Esophagus mucosa (tissue), 1 donor: ENCODE data around the gene EEF1E1. TPM values are rescaled to one million over a fixed set of nuclear protein-coding genes. Genes with fewer than 3 reads are reported as not detected.
"Not testable (repeated sequence)": the region's sequence is repeated elsewhere in the genome, so short reads cannot be mapped to it uniquely, and the experiment has no call there.

Experiments
- ATAC-seq: fragments of 200-7000 bp; cut with Tn5 transposase; one replicate; pipeline ENCODE4 v1.9.1; 2020
- total RNA-seq: library from RNA; stranded (reverse); gene quantifications from one replicate; pipeline ENCODE4 v1.2.4, GENCODE V29; 2023
- donor health status: DM: yes; HTN: yes; CAD: no.

The EEF1E1 gene
- total RNA-seq, 1 donor from 2014 or later = 21.4 TPM

DNA sequence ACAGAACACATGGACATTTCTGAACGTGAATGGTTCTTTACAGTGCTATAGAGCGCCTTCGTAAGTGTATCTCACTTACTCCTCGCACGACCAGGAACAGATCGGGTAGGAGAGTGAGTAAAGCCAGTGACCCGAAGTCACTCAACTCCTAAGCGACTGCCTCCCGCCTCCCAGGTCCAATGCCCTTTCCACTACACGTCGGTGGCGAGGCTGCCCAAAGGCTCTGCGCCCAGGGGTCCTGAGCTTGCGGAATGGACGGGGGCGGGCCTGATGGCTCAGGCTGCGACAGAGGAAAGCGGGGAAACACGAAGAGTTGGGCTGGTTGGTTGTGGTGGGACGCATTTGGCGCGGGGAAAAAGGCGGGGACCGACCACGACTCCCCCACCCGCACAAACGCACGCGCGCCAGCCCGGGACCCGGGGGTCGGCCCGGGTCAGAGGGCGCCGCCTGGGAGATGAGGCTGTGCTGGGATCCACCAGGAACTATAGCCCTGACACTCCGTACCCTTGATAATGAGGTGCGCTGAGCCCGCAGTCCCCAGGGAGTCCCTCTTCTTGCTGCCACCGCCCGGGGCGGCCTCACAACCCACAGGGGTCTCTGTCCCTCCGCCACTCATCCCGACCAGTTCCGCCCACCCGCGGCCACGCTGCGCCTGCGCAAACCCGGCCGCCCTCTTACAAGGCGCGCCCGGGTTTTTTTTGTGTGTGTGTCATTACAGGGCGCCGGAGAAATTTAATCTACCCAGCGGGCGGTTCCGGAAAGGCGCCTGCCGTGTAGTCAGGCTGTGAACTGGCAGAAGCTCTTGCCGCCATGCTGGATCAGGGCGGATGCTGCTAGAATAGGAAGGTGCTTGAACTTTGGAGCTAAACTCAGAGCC, 38.3 kb downstream of the EEF1E1 start, which contains the start of gene BLOC1S5:
BLOC1S5 (minus strand) TSS at position 629 of the 877 bp plus-strand sequence; CDS start at position 616, 13 bp downstream.
- peak; percentile 97 for ATAC-seq

DNA sequence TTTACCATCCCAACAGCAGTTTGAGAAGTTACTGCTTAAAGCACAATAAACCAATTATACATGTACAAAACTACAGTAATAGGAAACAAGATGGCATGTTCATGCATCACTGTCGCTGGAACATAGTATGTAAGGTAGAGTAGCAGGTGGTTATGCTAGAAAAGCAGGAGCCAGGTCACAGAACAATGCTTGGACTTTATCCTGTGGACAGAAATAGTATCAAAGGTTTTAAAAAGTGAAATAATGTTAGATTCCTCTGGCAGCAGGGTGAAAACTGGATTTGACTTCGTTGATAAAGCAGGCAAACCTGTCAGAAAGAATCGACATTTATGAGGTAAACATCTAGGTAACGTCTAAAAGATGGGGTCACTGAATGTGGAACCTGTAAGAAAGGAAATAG, 40.6 kb downstream of the EEF1E1 start:
- ATAC-seq = no peak

DNA sequence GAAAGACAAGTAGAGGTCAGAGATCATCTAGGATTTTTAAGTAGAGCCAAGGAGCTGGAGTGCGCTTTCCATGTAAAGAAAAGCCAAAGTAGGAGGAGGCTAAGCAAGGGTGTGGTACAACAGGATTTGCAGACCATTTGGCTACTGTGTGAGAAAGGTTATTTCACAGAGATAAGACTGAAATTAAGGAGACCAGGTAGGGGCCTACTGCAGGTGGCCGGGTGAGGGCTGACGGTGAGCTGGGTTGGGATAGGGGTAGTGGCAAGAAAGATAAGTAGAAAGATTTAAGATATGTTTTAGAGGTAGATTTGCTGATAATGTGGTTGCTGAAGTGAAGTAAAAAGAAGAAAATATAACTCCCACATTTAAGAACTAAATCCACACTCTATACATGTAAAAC, 42.0 kb downstream of the EEF1E1 start:
- no peak for ATAC-seq

DNA sequence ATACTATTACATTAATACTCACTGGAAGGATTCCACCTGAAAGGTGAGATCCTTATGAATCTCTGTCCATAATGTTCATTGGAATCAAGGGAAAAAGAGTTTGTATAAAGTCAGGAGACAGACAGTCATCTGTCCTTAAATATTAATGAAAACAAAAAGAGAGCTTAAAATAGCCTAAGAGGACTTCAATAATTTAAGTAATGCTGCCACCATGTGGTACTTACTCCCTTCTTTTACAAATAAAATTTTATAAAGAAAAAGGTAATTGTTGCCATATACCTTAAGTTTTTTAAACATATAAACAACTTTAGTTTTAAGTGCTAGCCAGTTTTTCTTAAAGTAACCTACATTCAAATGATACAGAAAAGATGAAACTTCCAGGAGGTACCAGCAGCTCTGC, 43.2 kb downstream of the EEF1E1 start:
- ATAC-seq = no peak

DNA sequence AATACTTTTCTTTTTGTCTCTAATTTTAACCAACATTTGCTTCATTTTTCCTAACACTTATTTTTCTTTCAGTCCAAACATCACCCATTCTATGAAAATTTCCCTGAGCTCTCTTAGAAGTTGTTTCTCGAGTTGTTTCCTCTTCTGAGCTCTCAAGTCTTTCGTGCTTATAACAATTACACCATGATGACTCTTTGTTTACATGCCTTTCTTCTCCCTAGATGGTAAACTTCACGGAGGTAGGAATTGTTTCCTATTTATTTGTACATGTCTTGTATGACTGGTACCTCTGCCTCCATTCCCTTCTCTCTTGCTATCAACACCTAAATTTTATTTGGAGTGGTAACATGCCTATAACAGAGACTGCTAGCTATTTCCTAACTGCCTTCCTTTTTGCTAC, 44.6 kb downstream of the EEF1E1 start:
- ATAC-seq = no peak

DNA sequence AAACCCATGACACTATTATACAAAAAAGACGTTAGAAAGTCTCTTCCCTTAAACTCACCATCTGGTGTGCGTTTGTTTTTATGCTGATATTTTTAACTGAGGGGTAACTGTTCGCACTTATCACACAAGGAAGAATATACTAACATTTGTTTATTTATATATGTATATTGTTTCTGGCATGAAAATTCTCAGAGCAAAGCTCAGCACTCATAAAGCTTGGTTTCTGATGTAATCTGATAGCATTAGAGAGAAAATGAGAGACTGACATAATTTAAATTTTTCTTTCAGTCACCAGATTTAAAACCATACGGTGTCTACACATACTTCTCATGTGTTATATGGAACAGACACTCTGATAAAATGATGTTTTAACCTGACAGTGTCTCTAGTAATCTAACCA, 45.1 kb downstream of the EEF1E1 start:
- ATAC-seq = no peak

DNA sequence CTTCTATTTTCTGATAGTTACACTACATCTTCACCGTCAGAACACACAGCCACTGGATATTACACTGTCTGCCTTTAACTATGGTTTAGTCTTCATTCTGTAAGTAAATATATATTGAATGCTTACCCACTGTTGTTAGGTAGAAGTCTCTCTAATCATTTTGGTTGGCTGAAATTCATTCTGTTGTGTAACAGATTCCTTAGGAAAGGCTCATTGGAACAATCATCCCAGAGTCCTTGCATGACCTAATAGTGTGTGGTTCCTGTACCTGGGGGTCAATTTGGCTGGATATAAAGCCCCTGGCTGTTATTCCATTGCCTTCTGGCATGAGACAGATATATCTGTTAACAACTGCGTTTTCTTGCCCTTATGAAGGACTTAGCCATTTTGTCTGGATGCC, 48.1 kb downstream of the EEF1E1 start:
- no peak for ATAC-seq

- ATAC-seq = no peak
Measured at GRCh38 chr6:8047541-8048292, 54.6 kb downstream of the EEF1E1 start.

GRCh38 chr6:8045769-8046168, 56.6 kb downstream of the EEF1E1 start:
- ATAC-seq = not testable (repeated sequence)

DNA sequence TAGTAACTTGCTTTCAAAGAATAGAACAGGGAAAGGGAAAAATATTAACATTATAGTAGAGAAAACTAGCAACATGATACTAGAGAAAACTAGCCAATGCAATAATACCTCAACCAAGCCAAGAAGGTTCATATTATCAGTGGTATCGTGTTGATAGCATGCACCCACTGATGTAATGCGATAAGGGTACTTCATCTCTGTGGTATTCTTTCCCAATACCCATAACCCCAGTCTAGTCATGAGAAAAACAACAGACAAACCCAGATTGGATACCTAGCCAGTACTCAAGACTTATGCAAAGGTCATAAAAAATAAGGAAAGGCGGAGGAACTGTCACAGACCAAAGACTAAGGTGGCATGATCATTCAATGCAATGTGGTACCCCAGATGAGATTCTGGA, 59.1 kb downstream of the EEF1E1 start:
- ATAC-seq = no peak

GRCh38 chr6:8041913-8042583, 60.3 kb downstream of the EEF1E1 start:
- ATAC-seq = no peak

DNA sequence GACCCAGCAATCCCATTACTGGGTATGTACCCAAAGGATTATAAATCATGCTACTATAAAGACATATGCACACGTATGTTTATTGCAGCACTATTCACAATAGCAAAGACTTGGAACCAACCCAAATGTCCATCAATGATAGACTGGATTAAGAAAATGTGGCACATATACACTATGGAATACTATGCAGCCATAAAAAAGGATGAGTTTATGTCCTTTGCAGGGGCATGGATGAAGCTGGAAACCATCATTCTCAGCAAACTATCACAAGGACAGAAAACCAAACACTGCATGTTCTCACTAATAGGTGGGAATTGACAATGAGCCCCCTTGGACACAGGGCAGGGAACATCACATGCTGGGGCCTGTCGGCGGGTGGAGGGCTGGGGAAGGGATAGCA, 68.2 kb downstream of the EEF1E1 start:
- not testable (repeated sequence) for ATAC-seq

- no peak for ATAC-seq
Measured at GRCh38 chr6:8030920-8031319, 71.4 kb downstream of the EEF1E1 start.

Other genes with a start within 250 kb of the EEF1E1 start
- gene TXNDC5, start 191.8 kb downstream of the EEF1E1 start, total RNA-seq = 73.5 TPM
- 6.5 TPM for gene BLOC1S5, start 38.2 kb downstream of the EEF1E1 start, total RNA-seq